HepG2 (cell line): ENCODE results near the gene METRN. TPM values are rescaled to one million over a fixed set of nuclear protein-coding genes. Genes with fewer than 3 reads are reported as not detected.
A peak's percentile ranks its signal among the peaks of the same experiment; 100 is the strongest.

ENCODE experiments used
- ATAC-seq: fragments of 200-7000 bp; cut with Tn5 transposase; 3 replicates; pipeline ENCODE4 v1.9.1; 2020; ENCODE audit warnings: mild to moderate bottlenecking, moderate library complexity
- BruUV-seq: library from RNA; stranded (reverse); fragments of 400-500 nt; replicated peaks from 2 replicates; lab custom pipeline; 2021; lab: Mats Ljungman, UMichigan
- CTCF ChIA-PET: fragments of 300-600 bp; formaldehyde crosslinking; extraction: SDS; loops from one replicate; lab custom pipeline; 2021; ENCODE audit warnings: low total read pairs, inconsistent platforms, low intra/inter-chr PET ratio; lab: Yijun Ruan, JAX
- POLR2A ChIA-PET: fragments of 350-600 bp; sonication (Branson Sonifier 250); formaldehyde crosslinking; loops from one replicate; lab custom pipeline; 2020; ENCODE audit warnings: antibody characterized with exemption, inconsistent platforms; lab: Yijun Ruan, JAX
- DNase-seq: peaks from one replicate; pipeline ENCODE4 v3.0.0-alpha.2; 2015; ENCODE audit warnings: low spot score
- FAIRE-seq: peaks from 3 replicates; lab custom pipeline; 2011; peaks lifted over from hg19 to GRCh38; lab: Jason Lieb, UNC
- H2AFZ ChIP-seq: one replicate; pipeline ENCODE4 v1.6.1; 2011; ENCODE audit warnings: low read length, inconsistent platforms
- H3K27ac ChIP-seq: fragments of 300-600 bp; 3 replicates; pipeline ENCODE4 v1.8.0; 2011; ENCODE audit warnings: mixed run types, mild to moderate bottlenecking, mixed read lengths, low read length, inconsistent platforms; ENCODE audit not compliant: insufficient read depth; ENCODE audit errors: extremely low read length
- H3K27me3 ChIP-seq, 2 experiments: fragments of 200-600 bp in 1 of 2; 2 replicates in 1 of 2; 3 replicates in 1 of 2; pipeline versions ENCODE4 v1.6.0 to v1.8.0; 2011; ENCODE audit warnings: low read length in 2 of 2, mild to moderate bottlenecking in 2 of 2, moderate library complexity in 2 of 2, inconsistent platforms in 1 of 2; ENCODE audit not compliant: insufficient read depth in 2 of 2, control insufficient read depth in 1 of 2
- H3K36me3 ChIP-seq, 2 experiments: fragments of 200-600 bp in 1 of 2; replicated peaks in 1 of 2; 2 replicates in 1 of 2; 3 replicates in 1 of 2; pipeline versions ENCODE4 v1.5.1 to v1.8.0; 2011; ENCODE audit warnings: low read length in 2 of 2, inconsistent platforms in 1 of 2; ENCODE audit not compliant: insufficient read depth in 2 of 2, control insufficient read depth in 1 of 2
- H3K4me1 ChIP-seq: 2 replicates; pipeline ENCODE4 v1.5.1; 2012; ENCODE audit warnings: low read length, inconsistent platforms; ENCODE audit not compliant: insufficient read depth
- H3K4me2 ChIP-seq: 2 replicates; pipeline ENCODE4 v1.6.0; 2011; ENCODE audit warnings: low read depth, low read length, inconsistent platforms
- H3K4me3 ChIP-seq, 3 experiments: fragments of 200-600 bp in 1 of 3; sonication (generic), shearing (Covaris generic) in 1 of 3; replicated peaks in 1 of 3; 2 replicates each; pipeline ENCODE4 v1.5.1; 2011 to 2016; ENCODE audit warnings: low read length in 3 of 3, inconsistent platforms in 2 of 3, low read depth in 2 of 3, mild to moderate bottlenecking in 2 of 3, control low read depth in 1 of 3, mixed read lengths in 1 of 3; ENCODE audit not compliant: insufficient read depth in 1 of 3
- H3K79me2 ChIP-seq: one replicate; pipeline ENCODE4 v1.6.1; 2011; ENCODE audit warnings: low read length, inconsistent platforms; ENCODE audit not compliant: insufficient read depth
- H3K9ac ChIP-seq: 2 replicates; pipeline ENCODE4 v1.6.0; 2011; ENCODE audit warnings: mild to moderate bottlenecking, low read depth, low read length, inconsistent platforms; ENCODE audit not compliant: insufficient read depth
- H3K9me3 ChIP-seq: 2 replicates; pipeline ENCODE4 v1.5.1; 2012; ENCODE audit warnings: mild to moderate bottlenecking, low read length
- H4K20me1 ChIP-seq: 2 replicates; pipeline ENCODE4 v1.6.0; 2011; ENCODE audit warnings: inconsistent platforms, mild to moderate bottlenecking, low read length, moderate library complexity; ENCODE audit not compliant: insufficient read depth
- DR1 ChIP-seq: sonication (generic); formaldehyde crosslinking; IDR thresholded peaks from 2 replicates; pipeline ENCODE4 v1.8.0; 2021; ENCODE audit warnings: mild to moderate bottlenecking, missing genetic modification reagents, inconsistent platforms
- KDM2A ChIP-seq: sonication (generic); formaldehyde crosslinking; IDR thresholded peaks from 2 replicates; pipeline ENCODE4 v1.4.0; 2020; ENCODE audit warnings: low read depth, missing genetic modification reagents, borderline replicate concordance
- POLR2A ChIP-seq, 2 experiments: IDR thresholded peaks; 2 replicates each; pipeline ENCODE4 v1.6.1; 2011; ENCODE audit warnings: low read depth in 2 of 2, low read length in 2 of 2, mild to moderate bottlenecking in 1 of 2, moderate library complexity in 1 of 2; ENCODE audit not compliant: insufficient read depth in 1 of 2
- RAD21 ChIP-seq: fragments of 450-650 bp; formaldehyde crosslinking; IDR thresholded peaks from 2 replicates; pipeline ENCODE4 v1.5.0; 2020; ENCODE audit warnings: mild to moderate bottlenecking
- TCF12 ChIP-seq, 2 experiments: fragments of 450-650 bp in 1 of 2; sonication (generic) in 1 of 2; formaldehyde crosslinking in 1 of 2; IDR thresholded peaks; 2 replicates each; pipeline versions ENCODE4 v1.6.1 to v1.8.0; 2017 to 2022; ENCODE audit warnings: antibody characterized with exemption in 1 of 2, mild to moderate bottlenecking in 1 of 2, missing genetic modification reagents in 1 of 2, moderate library complexity in 1 of 2
- ZFX ChIP-seq: sonication (generic); formaldehyde crosslinking; IDR thresholded peaks from 2 replicates; pipeline ENCODE4 v1.4.0; 2020; ENCODE audit warnings: mild to moderate bottlenecking, low read depth, missing genetic modification reagents, moderate library complexity
- ZNF773 ChIP-seq: sonication (generic); formaldehyde crosslinking; IDR thresholded peaks from 2 replicates; pipeline ENCODE4 v1.4.0; 2020; ENCODE audit warnings: missing genetic modification reagents, borderline replicate concordance
- WGBS: methylation state at CpG from one replicate; pipeline ENCODE4 v1.1.6; 2017; ENCODE audit warnings: low lambda C conversion rate; 5-methylcytosine and 5-hydroxymethylcytosine counted together
- in situ Hi-C: cut with HindIII; loops from 2 replicates; pipeline ENCODE4 v1.10.0; 2017; ENCODE audit warnings: low pct_unique_long_range_greater_than_20kb; ENCODE audit not compliant: extremely low pct_ligation_motif_present
- intact Hi-C: fragments of 100-400 bp; cut with micrococcal nuclease; formaldehyde crosslinking; loops from one replicate; pipeline ENCODE4 v1.10.0; 2022; ENCODE audit not compliant: unreplicated experiment
- polyA plus RNA-seq, 8 experiments: library from polyadenylated mRNA; depleted of rRNA in 3 of 8; stranded (reverse) in 7 of 8; unstranded in 1 of 8; fragments of >200 nt; fragmentation: Illumina TruSeq in 4 of 8; extraction: Trizol in 4 of 8; gene quantifications; 2 replicates each; pipeline versions ENCODE4 v1.2.1 to v1.2.3, GENCODE V29; 2011 to 2016; ENCODE audit warnings: low read depth in 4 of 8, missing spikeins in 1 of 8, mixed read lengths in 1 of 8; ENCODE audit not compliant: insufficient read depth in 1 of 8
- total RNA-seq, 5 experiments: library from RNA; depleted of rRNA; stranded (reverse); fragments of >200 nt; fragmentation: Illumina TruSeq; extraction: Trizol; gene quantifications; 2 replicates each; pipeline ENCODE4 v1.2.3, GENCODE V29; 2016; ENCODE audit warnings: low read depth in 1 of 5
- TF ChIP-seq, protein P1 (sequence below): sonication (generic); formaldehyde crosslinking; IDR thresholded peaks from 2 replicates; pipeline ENCODE4 v1.5.0; 2020; ENCODE audit warnings: mild to moderate bottlenecking, missing genetic modification reagents, moderate library complexity
- TF ChIP-seq, protein P2 (sequence below): sonication (generic); formaldehyde crosslinking; IDR thresholded peaks from 2 replicates; pipeline ENCODE4 v1.5.1; 2020; ENCODE audit warnings: mild to moderate bottlenecking, missing genetic modification reagents, moderate library complexity

METRN gene
- total and polyA plus RNA-seq, 2 of the 13 experiments (the other 11 are each of a cell fraction or from before 2014, with no cell fraction given), result 25.5 to 46.1 TPM

- H3K9me3 ChIP-seq, result no peaks in the 10 kb centered on the region
- POLR2A ChIA-PET, result interaction anchor here (1.2 to 2.2 kb wide), 2 partner anchors 12 to 20 kb away, joined by 3 to 7 read pairs; partner anchors contain the start of gene ANTKMT
- BruUV-seq, result no TSS peak
- peaks cover 3 to 25% of the 10 kb centered on the region in 2 experiments; a peak in 2 of 5 replicates for H3K36me3 ChIP-seq
- ATAC-seq, result no peak
- TF ChIP-seq, protein P1, sequence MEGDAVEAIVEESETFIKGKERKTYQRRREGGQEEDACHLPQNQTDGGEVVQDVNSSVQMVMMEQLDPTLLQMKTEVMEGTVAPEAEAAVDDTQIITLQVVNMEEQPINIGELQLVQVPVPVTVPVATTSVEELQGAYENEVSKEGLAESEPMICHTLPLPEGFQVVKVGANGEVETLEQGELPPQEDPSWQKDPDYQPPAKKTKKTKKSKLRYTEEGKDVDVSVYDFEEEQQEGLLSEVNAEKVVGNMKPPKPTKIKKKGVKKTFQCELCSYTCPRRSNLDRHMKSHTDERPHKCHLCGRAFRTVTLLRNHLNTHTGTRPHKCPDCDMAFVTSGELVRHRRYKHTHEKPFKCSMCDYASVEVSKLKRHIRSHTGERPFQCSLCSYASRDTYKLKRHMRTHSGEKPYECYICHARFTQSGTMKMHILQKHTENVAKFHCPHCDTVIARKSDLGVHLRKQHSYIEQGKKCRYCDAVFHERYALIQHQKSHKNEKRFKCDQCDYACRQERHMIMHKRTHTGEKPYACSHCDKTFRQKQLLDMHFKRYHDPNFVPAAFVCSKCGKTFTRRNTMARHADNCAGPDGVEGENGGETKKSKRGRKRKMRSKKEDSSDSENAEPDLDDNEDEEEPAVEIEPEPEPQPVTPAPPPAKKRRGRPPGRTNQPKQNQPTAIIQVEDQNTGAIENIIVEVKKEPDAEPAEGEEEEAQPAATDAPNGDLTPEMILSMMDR (CRISPR knock-in tag), result peak; percentile 42
- TF ChIP-seq RAD21 (CRISPR knock-in tag) (0 out of 2 replicates have a peak, but pooled peaks have one; percentile 12), ZNF773 (CRISPR knock-in tag) (no peak)
- in situ Hi-C loops (no loop called here), intact Hi-C loops (no loop called here)
- WGBS, result 89% methylated on average over 6 of the region's 13 CpGs
- H3K79me2 ChIP-seq, result no peaks in the 10 kb centered on the region
- H3K4me2 ChIP-seq, result no peak overlapping the region
- no peak overlapping the region for H3K9ac ChIP-seq
- no peak overlapping the region for H3K27ac ChIP-seq
- no peak for DNase-seq
- H2AFZ ChIP-seq, result no peak overlapping the region
- CTCF ChIA-PET, result interaction anchor here (2.7 kb wide), 1 partner anchor 21 kb away, joined by 19 read pairs; no protein-coding TSS in a partner anchor
- FAIRE-seq, result no peak
- H3K4me3 ChIP-seq, result no peak overlapping the region
- 0 out of 2 replicates have a peak, but pooled peaks cover 2% of the 10 kb centered on the region for H4K20me1 ChIP-seq
- H3K27me3 ChIP-seq, result no peaks in the 10 kb centered on the region
- no peaks in the 10 kb centered on the region for H3K4me1 ChIP-seq
Observed at GRCh38 chr16:732936-733335, 18.0 kb downstream of the METRN start.

DNA sequence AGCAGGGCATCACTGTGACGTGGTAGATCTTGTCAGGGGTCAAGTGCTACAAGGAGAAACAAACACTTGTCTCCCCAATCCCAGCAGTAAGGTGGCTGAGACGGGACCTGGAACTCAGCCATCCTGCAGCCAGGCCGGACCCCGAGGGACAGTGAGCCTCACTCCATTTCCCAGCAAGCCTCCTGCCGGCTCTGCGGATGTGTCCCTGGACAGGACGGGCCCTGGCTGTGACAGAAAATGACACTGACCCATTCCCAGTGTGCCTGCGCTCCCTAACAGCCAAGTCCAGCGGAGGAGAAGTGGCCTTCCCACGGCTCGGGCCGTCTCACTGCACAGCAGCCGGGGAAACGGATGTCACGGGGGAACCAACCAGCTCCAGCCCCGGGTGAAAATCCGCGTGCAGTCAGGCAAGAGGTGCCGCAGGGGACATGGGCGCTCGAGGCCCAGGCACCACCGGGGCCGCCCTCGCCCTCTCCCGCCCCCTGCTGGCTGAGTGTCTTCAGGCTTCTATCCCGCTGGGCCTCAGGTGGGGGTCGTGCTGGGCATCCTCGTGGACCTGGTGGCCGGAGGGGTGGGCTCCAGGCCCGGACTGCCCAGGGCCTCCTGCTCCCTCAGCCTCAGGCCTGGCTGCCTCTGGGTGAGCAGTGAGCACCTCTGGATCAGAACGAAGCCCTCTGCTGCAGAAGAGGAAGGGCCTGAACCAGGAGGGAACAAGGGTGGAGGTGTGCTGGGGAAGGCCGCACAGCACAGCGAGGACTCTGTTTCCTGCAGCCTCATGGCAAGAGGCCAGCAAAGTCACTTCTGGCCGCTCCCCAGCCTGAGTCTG is 18.7 kb downstream of the METRN start:
- 93% methylated on average over 5 of the region's 34 CpGs for WGBS
- FAIRE-seq (no peak), ATAC-seq (peak; percentile 61), DNase-seq (no peak)
- H3K79me2 ChIP-seq, result no peaks in the 10 kb centered on the region
- no peak overlapping the region for H3K27ac ChIP-seq
- no peak overlapping the region for H2AFZ ChIP-seq
- no peak overlapping the region for H3K9ac ChIP-seq
- intact Hi-C loops, result no loop called here
- H4K20me1 ChIP-seq, result 0 out of 2 replicates have a peak, but pooled peaks cover 2% of the 10 kb centered on the region
- no TSS peak for BruUV-seq
- CTCF ChIA-PET, result interaction anchor here (2.7 kb wide), 1 partner anchor 21 kb away, joined by 19 read pairs; no protein-coding TSS in a partner anchor
- H3K4me1 ChIP-seq, result no peaks in the 10 kb centered on the region
- no peaks in the 10 kb centered on the region for H3K9me3 ChIP-seq
- no peak overlapping the region for H3K4me3 ChIP-seq
- POLR2A ChIA-PET, result interaction anchor here (2.2 kb wide), 1 partner anchor 13 kb away, joined by 7 read pairs; the partner anchor contains the start of gene ANTKMT
- H3K4me2 ChIP-seq, result no peak overlapping the region
- H3K36me3 ChIP-seq, result peaks cover 3 to 25% of the 10 kb centered on the region in 2 experiments; a peak in 2 of 5 replicates
- H3K27me3 ChIP-seq, result no peaks in the 10 kb centered on the region
- in situ Hi-C loops, result no loop called here
- TF ChIP-seq TCF12 (IDR thresholded peaks at IDR 0.05), result no peak
- TF ChIP-seq TCF12 (CRISPR knock-in tag; IDR thresholded peaks at IDR 0.05), result no peak
- TF ChIP-seq KDM2A (CRISPR knock-in tag), result 0 out of 2 replicates have a peak, but pooled peaks have one; percentile 32
- no peak for TF ChIP-seq POLR2A (IDR thresholded peaks at IDR 0.05; ENCODE audit: insufficient read depth in 1 of 2, low read depth in 2 of 2, low read length in 2 of 2)
- TF ChIP-seq DR1 (CRISPR knock-in tag), result no peak
- TF ChIP-seq, protein P2, sequence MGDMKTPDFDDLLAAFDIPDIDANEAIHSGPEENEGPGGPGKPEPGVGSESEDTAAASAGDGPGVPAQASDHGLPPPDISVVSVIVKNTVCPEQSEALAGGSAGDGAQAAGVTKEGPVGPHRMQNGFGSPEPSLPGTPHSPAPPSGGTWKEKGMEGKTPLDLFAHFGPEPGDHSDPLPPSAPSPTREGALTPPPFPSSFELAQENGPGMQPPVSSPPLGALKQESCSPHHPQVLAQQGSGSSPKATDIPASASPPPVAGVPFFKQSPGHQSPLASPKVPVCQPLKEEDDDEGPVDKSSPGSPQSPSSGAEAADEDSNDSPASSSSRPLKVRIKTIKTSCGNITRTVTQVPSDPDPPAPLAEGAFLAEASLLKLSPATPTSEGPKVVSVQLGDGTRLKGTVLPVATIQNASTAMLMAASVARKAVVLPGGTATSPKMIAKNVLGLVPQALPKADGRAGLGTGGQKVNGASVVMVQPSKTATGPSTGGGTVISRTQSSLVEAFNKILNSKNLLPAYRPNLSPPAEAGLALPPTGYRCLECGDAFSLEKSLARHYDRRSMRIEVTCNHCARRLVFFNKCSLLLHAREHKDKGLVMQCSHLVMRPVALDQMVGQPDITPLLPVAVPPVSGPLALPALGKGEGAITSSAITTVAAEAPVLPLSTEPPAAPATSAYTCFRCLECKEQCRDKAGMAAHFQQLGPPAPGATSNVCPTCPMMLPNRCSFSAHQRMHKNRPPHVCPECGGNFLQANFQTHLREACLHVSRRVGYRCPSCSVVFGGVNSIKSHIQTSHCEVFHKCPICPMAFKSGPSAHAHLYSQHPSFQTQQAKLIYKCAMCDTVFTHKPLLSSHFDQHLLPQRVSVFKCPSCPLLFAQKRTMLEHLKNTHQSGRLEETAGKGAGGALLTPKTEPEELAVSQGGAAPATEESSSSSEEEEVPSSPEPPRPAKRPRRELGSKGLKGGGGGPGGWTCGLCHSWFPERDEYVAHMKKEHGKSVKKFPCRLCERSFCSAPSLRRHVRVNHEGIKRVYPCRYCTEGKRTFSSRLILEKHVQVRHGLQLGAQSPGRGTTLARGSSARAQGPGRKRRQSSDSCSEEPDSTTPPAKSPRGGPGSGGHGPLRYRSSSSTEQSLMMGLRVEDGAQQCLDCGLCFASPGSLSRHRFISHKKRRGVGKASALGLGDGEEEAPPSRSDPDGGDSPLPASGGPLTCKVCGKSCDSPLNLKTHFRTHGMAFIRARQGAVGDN (CRISPR knock-in tag), result peak; percentile 48
- peak; percentile 38; the same call in 1 of the 2 replicates for TF ChIP-seq ZFX (CRISPR knock-in tag)
